HG02571 (cell line): ENCODE data around the gene RASAL2.
A peak's percentile ranks its signal among the peaks of the same experiment; 100 is the strongest.
"Not testable (repeated sequence)": the region's sequence is repeated elsewhere in the genome, so short reads cannot be mapped to it uniquely, and the experiment has no call there.

ENCODE experiments used
- ATAC-seq: cut with Tn5 transposase; IDR thresholded peaks from one replicate; pipeline ENCODE4 v1.9.1; 2021; ENCODE audit warnings: mild to moderate bottlenecking, moderate library complexity; ENCODE audit not compliant: unreplicated experiment

Gene RASAL2

DNA sequence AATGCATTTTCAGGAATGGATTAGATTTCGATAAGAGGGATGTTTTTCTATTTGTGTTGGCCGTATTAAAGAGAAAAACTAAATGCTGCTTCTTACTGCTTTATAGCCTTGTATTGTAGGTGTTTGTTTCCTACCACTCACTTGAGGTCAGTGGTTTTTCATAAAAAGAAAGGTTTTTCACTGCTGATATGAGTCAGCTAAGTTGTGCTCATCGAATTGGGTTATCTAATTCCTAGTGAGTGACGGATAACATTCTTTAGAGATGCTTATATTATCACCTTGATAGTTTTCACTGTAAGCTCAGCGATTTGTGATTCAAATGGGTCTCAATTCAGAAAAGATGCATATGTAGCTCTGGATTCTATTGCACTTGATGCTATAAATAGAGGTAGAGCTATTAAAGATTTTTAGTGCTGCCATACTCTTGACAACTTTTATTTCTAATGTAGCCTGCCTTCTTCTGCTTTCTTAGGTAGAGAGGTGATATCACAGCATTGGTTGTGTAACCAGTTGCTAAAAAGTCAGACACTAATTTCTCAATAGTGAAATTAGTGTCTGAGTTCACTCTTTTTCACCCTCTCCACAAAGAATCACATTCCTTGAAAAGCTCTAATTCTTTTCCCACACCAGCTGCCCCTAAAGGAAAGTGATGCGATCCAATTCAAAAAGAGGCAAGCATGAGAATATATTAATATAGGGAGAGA is 180.0 kb downstream of the RASAL2 start:
- ATAC-seq: no peak

GRCh38 chr1:178275049-178275448 is 181.1 kb downstream of the RASAL2 start:
- ATAC-seq: no peak

DNA sequence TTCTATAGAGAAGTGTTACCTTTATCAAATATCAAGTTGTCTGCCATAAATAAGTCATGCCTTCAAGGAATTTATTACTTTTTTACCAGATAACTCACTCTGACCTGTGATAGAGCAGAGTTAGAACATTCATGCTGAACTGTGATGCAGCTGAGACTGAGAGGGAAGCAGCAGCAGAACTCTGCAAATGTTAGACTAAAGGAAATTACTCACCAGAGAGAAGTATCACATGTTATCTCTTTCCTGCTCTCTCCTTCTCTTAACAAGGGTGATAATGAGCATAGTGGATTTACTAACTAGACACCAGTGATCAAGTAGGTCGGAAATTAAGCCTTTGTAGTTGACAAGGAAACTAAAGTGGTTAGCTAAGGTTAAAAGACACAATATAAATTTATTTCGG is 181.6 kb downstream of the RASAL2 start:
- ATAC-seq: no peak

GRCh38 chr1:178277793-178278530 is 184.1 kb downstream of the RASAL2 start:
- no peak for ATAC-seq

GRCh38 chr1:178278916-178279686 is 185.2 kb downstream of the RASAL2 start:
- no peak for ATAC-seq

- no peak for ATAC-seq
Observed at GRCh38 chr1:178282949-178283367, 189.1 kb downstream of the RASAL2 start.

DNA sequence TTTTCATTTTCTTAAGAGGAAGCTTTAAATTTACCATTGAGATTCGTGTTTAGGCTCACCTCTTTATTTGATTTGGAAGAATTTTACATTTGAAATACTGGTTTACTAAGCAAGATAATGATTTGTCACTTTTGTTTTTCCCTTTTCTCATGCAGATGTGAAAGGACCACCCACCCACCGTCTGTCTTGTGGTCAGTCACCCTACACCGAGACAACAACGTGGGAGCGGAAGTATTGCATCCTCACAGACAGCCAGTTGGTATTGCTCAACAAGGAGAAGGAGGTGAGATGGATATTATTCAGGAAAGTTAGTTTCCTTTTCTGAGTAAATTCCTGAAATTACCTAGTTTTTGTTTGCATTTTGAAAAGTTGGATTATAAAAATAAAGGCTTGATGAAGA is 189.5 kb downstream of the RASAL2 start:
- ATAC-seq: no peak

GRCh38 chr1:178284058-178284457 is 190.2 kb downstream of the RASAL2 start:
- no peak for ATAC-seq

DNA sequence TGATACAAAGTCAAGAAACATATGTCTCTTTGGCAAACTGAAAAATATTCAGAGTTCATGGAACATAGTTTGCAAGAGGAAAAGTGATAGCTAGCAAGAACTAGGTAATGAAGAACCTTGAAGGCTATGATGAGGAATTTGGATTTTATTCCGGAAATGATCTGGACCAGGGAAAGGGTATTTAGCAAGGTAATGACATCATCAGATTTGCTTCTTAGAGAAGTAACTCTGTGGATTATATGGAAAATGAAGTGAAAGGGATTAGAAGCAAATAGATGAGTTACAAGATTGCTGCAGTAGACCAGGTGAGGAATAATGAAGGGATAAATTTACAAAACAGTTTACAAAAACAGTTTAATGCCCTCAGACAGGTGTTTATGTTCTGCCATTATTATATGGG is 197.3 kb downstream of the RASAL2 start:
- ATAC-seq: no peak

DNA sequence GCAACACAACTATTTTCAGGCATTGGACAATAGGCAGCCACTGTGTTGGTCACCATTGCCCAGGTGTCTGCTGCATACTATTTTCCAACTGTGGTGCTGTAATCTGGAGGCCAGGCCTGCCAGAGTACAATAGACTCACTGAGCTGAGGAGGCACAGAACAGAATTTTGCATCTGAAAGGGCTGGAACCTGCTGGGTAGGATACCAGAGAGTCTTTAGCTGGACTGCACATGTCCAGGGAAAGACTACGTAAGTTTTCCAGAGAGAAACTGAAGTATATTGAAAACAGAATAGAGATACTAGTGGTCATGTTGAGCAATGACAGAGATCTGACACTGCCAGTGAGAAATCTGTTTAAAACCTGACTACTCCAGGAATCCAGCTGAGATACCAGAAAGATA is 200.8 kb downstream of the RASAL2 start:
- no peak for ATAC-seq

DNA sequence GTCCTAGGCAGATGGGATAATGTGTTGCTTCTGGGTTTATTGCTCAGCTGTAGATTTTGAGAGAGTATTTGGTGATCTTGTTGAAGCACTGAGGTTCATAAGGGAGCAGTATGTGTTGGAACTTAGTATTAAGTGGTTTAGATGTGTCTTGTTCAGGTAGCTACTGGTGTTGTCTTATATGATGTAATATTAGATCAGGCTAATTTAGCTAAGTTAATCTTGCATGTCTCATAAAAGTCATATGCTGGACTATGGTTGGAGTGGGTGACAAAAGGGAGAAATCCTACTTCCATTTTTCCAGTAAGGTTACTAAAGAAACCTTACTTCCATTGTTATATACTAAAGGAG is 206.4 kb downstream of the RASAL2 start:
- ATAC-seq: no peak

- no peak for ATAC-seq
Observed at GRCh38 chr1:178301141-178301540, 207.2 kb downstream of the RASAL2 start.

- no peak for ATAC-seq
Observed at GRCh38 chr1:178307264-178307663, 213.4 kb downstream of the RASAL2 start.

DNA sequence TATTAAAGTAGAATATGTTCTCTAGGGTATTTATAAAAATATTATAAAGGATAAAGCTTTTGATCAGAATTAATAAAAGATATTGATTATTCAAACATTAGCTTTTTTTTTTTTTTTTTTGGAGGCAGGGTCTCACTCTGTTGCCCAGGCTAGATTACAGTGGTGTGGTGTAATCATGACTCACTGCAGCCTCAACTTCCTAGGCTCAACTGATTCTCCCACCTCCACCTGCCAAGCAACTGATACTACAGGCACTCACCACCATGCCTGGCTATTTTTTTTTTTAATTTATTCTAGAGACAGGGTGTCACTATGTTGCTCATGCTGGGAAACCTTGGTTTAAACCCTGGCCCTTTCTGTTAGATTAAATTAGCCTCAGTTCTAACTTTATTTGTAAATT is 214.5 kb downstream of the RASAL2 start:
- ATAC-seq: no peak

DNA sequence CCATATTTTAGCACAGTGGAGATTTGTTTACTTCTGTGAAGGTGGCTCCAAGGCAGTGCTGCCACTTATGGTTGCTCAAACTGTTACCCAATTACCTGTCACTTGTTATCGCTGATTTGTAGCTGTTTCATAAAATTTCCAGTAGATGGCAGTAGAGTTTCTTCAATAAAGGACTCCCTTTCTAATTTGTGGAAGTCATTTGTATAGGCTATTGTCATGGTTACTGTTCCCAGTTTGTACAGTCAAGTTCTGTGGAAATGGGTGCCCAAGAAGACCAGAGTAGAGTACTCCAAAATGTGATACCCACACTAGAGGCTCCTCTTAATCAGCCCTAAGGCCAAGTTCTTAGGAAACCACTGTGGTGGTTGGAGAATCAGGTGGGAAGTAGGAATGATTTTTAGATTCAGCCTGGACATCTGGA is 216.8 kb downstream of the RASAL2 start:
- peak; percentile 66 for ATAC-seq

GRCh38 chr1:178311164-178311563 is 217.3 kb downstream of the RASAL2 start:
- no peak for ATAC-seq

DNA sequence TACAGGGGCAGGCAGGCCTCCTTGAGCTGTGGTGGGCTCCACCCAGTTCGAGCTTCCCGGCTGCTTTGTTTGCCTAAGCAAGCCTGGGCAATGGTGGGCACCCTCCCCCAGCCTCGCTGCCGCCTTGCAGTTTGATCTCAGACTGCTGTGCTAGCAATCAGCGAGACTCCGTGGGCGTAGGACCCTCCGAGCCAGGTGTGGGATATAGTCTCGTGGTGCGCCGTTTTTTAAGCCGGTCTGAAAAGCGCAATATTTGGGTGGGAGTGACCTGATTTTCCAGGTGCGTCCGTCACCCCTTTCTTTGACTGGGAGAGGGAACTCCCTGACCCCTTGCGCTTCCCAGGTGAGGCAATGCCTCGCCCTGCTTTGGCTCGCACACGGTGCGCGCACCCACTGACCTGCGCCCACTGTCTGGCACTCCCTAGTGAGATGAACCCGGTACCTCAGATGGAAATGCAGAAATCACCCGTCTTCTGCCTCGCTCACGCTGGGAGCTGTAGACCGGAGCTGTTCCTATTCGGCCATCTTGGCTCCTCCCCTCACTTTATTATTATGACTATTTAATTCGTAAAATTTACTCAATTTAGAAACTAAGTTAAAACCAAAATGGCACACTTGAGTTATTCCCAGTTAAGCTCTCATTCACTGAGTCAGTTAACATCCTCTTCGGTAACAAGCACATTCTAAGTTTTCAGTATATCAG is 226.5 kb downstream of the RASAL2 start:
- ATAC-seq: not testable (repeated sequence)

DNA sequence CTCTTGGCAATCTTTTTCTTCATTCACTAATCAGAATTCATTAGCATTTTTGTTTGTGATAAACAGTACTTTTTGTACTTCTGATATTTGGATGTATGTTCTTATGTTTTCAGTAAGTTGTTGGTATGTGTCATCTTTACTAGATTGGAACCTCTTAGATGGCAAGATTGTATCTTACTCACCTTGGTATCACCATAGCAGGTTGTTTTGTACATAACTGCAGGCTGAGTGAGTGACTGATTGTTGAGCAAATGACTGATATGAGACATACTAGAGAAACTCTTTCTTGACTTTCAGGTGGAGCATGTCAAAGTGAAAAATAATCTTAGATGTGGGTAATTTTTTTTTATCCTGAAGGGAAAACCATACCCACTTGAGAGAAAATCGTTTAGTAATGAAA is 229.2 kb downstream of the RASAL2 start:
- ATAC-seq: no peak

- ATAC-seq: no peak
Observed at GRCh38 chr1:178324003-178324402, 230.1 kb downstream of the RASAL2 start.

GRCh38 chr1:178328728-178329127 is 234.8 kb downstream of the RASAL2 start:
- no peak for ATAC-seq

DNA sequence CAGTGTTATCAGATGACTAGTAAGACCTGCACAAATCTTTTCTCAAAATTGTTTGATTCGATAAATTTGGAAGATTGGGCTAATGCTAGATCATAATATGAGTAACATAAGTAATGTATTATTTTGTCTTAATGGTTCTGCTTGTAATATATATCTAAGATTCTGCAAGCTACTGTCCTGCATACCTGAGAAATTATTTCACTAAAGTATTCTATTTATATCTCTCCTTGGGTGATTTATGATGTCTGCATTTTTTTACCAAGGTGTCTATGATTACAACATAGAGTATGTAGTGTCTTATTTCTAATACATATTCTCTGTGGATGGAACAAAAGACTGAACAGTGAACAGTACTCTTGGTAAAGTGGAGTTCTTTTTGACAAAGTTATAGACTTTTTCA is 236.2 kb downstream of the RASAL2 start:
- ATAC-seq: no peak
